GM23248 (cell line): Measurements from ENCODE around the gene CDH4. TPM values are rescaled to one million over a fixed set of nuclear protein-coding genes. Genes with fewer than 3 reads are reported as not detected.

Experiments
- DNase-seq: peaks from one replicate; pipeline ENCODE4 v3.0.0-alpha.2; 2015
- H2AFZ ChIP-seq: fragments of 200-600 bp; sonication (generic); 2 replicates; pipeline ENCODE4 v1.6.1; 2016; ENCODE audit warnings: antibody characterized with exemption
- H3F3A ChIP-seq: fragments of 200-600 bp; sonication (generic); 2 replicates; pipeline ENCODE4 v1.6.1; 2016; ENCODE audit warnings: mild to moderate bottlenecking, antibody characterized with exemption, mixed run types; ENCODE audit not compliant: insufficient read depth
- H3K27ac ChIP-seq: fragments of 200-600 bp; sonication (generic); 2 replicates; pipeline ENCODE4 v1.5.1; 2016; ENCODE audit warnings: mild to moderate bottlenecking
- H3K27me3 ChIP-seq: fragments of 200-600 bp; sonication (generic); replicated peaks from 2 replicates; pipeline ENCODE4 v1.6.1; 2016; ENCODE audit warnings: mild to moderate bottlenecking; ENCODE audit not compliant: insufficient read depth
- H3K36me3 ChIP-seq: fragments of 200-600 bp; sonication (generic); 2 replicates; pipeline ENCODE4 v1.6.1; 2016; ENCODE audit warnings: low read depth, mild to moderate bottlenecking
- H3K4me1 ChIP-seq: fragments of 200-600 bp; sonication (generic); 2 replicates; pipeline ENCODE4 v1.6.1; 2016; ENCODE audit warnings: mild to moderate bottlenecking; ENCODE audit not compliant: insufficient read depth
- H3K4me2 ChIP-seq: fragments of 200-600 bp; sonication (generic); one replicate; pipeline ENCODE4 v1.6.1; 2016; ENCODE audit warnings: mild to moderate bottlenecking; ENCODE audit not compliant: unreplicated experiment
- H3K4me3 ChIP-seq: fragments of 200-600 bp; sonication (generic); 2 replicates; pipeline ENCODE4 v1.5.1; 2016; ENCODE audit warnings: mild to moderate bottlenecking
- H3K79me2 ChIP-seq: fragments of 200-600 bp; sonication (generic); 2 replicates; pipeline ENCODE4 v1.6.1; 2016; ENCODE audit warnings: mild to moderate bottlenecking; ENCODE audit not compliant: insufficient read depth
- H3K9ac ChIP-seq: fragments of 200-600 bp; sonication (generic); 2 replicates; pipeline ENCODE4 v1.6.1; 2016; ENCODE audit warnings: mild to moderate bottlenecking
- H3K9me2 ChIP-seq: fragments of 200-600 bp; sonication (generic); 2 replicates; pipeline ENCODE4 v1.6.1; 2016; ENCODE audit warnings: mixed run types, mild to moderate bottlenecking, moderate library complexity; ENCODE audit not compliant: insufficient read depth
- H3K9me3 ChIP-seq: fragments of 200-600 bp; sonication (generic); one replicate; pipeline ENCODE4 v1.6.1; 2017; ENCODE audit warnings: low read depth
- H4K20me1 ChIP-seq: fragments of 200-600 bp; sonication (generic); 2 replicates; pipeline ENCODE4 v1.6.0; 2016; ENCODE audit not compliant: insufficient read depth
- EZH2 ChIP-seq: fragments of 200-600 bp; sonication (generic); IDR thresholded peaks from 2 replicates; pipeline ENCODE4 v1.6.1; 2018; ENCODE audit warnings: antibody characterized with exemption, mild to moderate bottlenecking; ENCODE audit not compliant: insufficient read depth, poor library complexity, severe bottlenecking
- EZH2phosphoT487 ChIP-seq: fragments of 200-600 bp; sonication (generic); IDR thresholded peaks from 2 replicates; pipeline ENCODE4 v1.6.1; 2018; ENCODE audit warnings: antibody characterized with exemption, moderate library complexity, mild to moderate bottlenecking, low read depth; ENCODE audit not compliant: insufficient read depth
- WGBS, 2 experiments: methylation state at CpG; one replicate each; pipeline ENCODE4 v1.1.6; 2015 to 2017; ENCODE audit warnings: low lambda C conversion rate in 2 of 2, low coverage in 1 of 2; ENCODE audit errors: missing lambda C conversion rate in 2 of 2; 5-methylcytosine and 5-hydroxymethylcytosine counted together
- in situ Hi-C: fragments of 300-500 bp; cut with MboI; formaldehyde crosslinking; loops from 2 replicates; pipeline ENCODE4 v1.15.0; 2020
- polyA plus RNA-seq: library from polyadenylated mRNA; unstranded; fragments of >200 nt; fragmentation: Nextera tagmentation; extraction: Ambion mirVana; gene quantifications from 2 replicates; pipeline ENCODE4 v1.2.1, GENCODE V29; 2016
- total RNA-seq: library from RNA; depleted of rRNA; stranded (reverse); fragments of >200 nt; shearing (Covaris generic); gene quantifications from 2 replicates; pipeline ENCODE4 v1.2.3, GENCODE V29; 2014

CDH4 gene
- total and polyA plus RNA-seq, 2 experiments from 2014 or later: 1.1 to 3.9 TPM

GRCh38 chr20:61819921-61820825 lies 568.1 kb downstream of the CDH4 start:
- DNase-seq: no peak
- Histone ChIP-seq H3F3A (no peaks in the 10 kb centered on the region), H3K4me1 (no peaks in the 10 kb centered on the region), H3K4me2 (no peak overlapping the region), H3K79me2 (no peaks in the 10 kb centered on the region), H3K27ac (no peak overlapping the region), H3K9me2 (no peaks in the 10 kb centered on the region), H3K36me3 (no peaks in the 10 kb centered on the region), H4K20me1 (no peaks in the 10 kb centered on the region), H3K27me3 (no peaks in the 10 kb centered on the region; the same call in none of the 2 replicates), H2AFZ (no peak overlapping the region), H3K9me3 (no peaks in the 10 kb centered on the region), H3K9ac (no peak overlapping the region), H3K4me3 (no peak overlapping the region)
- TF ChIP-seq EZH2phosphoT487: no peak
- TF ChIP-seq EZH2: no peak
- in situ Hi-C loops: no loop called here
- 53 to 56% methylated on average over 27 of the region's 27 CpGs for WGBS, 2 experiments

GRCh38 chr20:61821735-61822134 lies 569.7 kb downstream of the CDH4 start:
- DNase-seq: no peak
- Histone ChIP-seq H3K27me3 (no peaks in the 10 kb centered on the region; the same call in 1 of the 2 replicates), H3F3A (no peaks in the 10 kb centered on the region), H3K9me3 (no peaks in the 10 kb centered on the region), H3K79me2 (no peaks in the 10 kb centered on the region), H3K36me3 (no peaks in the 10 kb centered on the region), H3K9ac (no peak overlapping the region), H3K4me3 (no peak overlapping the region), H3K4me1 (no peaks in the 10 kb centered on the region), H3K4me2 (no peak overlapping the region), H4K20me1 (no peaks in the 10 kb centered on the region), H3K27ac (no peak overlapping the region), H3K9me2 (no peaks in the 10 kb centered on the region), H2AFZ (no peak overlapping the region)
- TF ChIP-seq EZH2 (no peak), EZH2phosphoT487 (no peak)
- WGBS, 2 experiments: 19 to 25% methylated on average over 5 of the region's 5 CpGs
- in situ Hi-C loops: no loop called here

GRCh38 chr20:61822396-61822795 lies 570.3 kb downstream of the CDH4 start:
- no peak for DNase-seq
- WGBS, 2 experiments: 65 to 68% methylated on average over 12 of the region's 12 CpGs
- in situ Hi-C loops: no loop called here
- Histone ChIP-seq H3F3A (no peaks in the 10 kb centered on the region), H3K79me2 (no peaks in the 10 kb centered on the region), H3K9me3 (no peaks in the 10 kb centered on the region), H3K9ac (no peak overlapping the region), H3K27ac (no peak overlapping the region), H3K36me3 (no peaks in the 10 kb centered on the region), H3K9me2 (no peaks in the 10 kb centered on the region), H3K4me3 (no peak overlapping the region), H3K4me2 (no peak overlapping the region), H2AFZ (no peak overlapping the region), H3K4me1 (no peaks in the 10 kb centered on the region), H3K27me3 (no peaks in the 10 kb centered on the region; the same call in 1 of the 2 replicates), H4K20me1 (no peaks in the 10 kb centered on the region)
- TF ChIP-seq EZH2 (no peak), EZH2phosphoT487 (no peak)

- H3K4me3 ChIP-seq: no peak overlapping the region
- no peaks in the 10 kb centered on the region for H3K4me1 ChIP-seq
- H2AFZ ChIP-seq: no peak overlapping the region
- TF ChIP-seq EZH2phosphoT487 (no peak), EZH2 (no peak)
- no peaks in the 10 kb centered on the region for H3K36me3 ChIP-seq
- no peak overlapping the region for H3K27ac ChIP-seq
- H3K9me3 ChIP-seq: no peaks in the 10 kb centered on the region
- H3K9me2 ChIP-seq: no peaks in the 10 kb centered on the region
- no peak overlapping the region for H3K4me2 ChIP-seq
- H3F3A ChIP-seq: no peaks in the 10 kb centered on the region
- in situ Hi-C loops: no loop called here
- WGBS, 2 experiments: 57 to 59% methylated on average over 2 of the region's 2 CpGs
- H3K79me2 ChIP-seq: no peaks in the 10 kb centered on the region
- H3K27me3 ChIP-seq: no peaks in the 10 kb centered on the region; the same call in 1 of the 2 replicates
- no peak for DNase-seq
- H4K20me1 ChIP-seq: no peaks in the 10 kb centered on the region
- H3K9ac ChIP-seq: no peak overlapping the region
These were observed 571.2 kb downstream of the CDH4 start for GRCh38 chr20:61823242-61823641.
